ENCODE results near the gene SMG6.

Gene SMG6

GRCh38 chr17:2102931-2103809, 200.4 kb downstream of the SMG6 start:
- WGBS: 97% methylated on average over 9 of the region's 9 CpGs
- DNase-seq: peak; percentile 47
- H3K27ac ChIP-seq (ENCODE audit: low read length, poor library complexity, severe bottlenecking): no peak overlapping the region
- no peak overlapping the region for H2BK12ac ChIP-seq (ENCODE audit: low read length in 2 of 2)
- H3K4ac ChIP-seq (ENCODE audit: low read depth in 1 of 2, low read length in 2 of 2): no peak overlapping the region
- H3K27me3 ChIP-seq (ENCODE audit: control insufficient read depth in 1 of 2, insufficient read depth in 1 of 2, low read length in 2 of 2): no peaks in the 10 kb centered on the region
- no peak overlapping the region for H3K4me2 ChIP-seq (ENCODE audit: low read length, poor library complexity, severe bottlenecking)
- H3K9me3 ChIP-seq (ENCODE audit: control insufficient read depth, low read length): no peaks in the 10 kb centered on the region
- no peak overlapping the region for H3K14ac ChIP-seq (ENCODE audit: low read length in 2 of 2)
- H2BK15ac ChIP-seq (ENCODE audit: low read depth, poor library complexity, severe bottlenecking): no peak overlapping the region
- H3K18ac ChIP-seq (ENCODE audit: low read depth in 1 of 2, low read length in 2 of 2): no peak overlapping the region
- no peak overlapping the region for H4K8ac ChIP-seq (ENCODE audit: low read length)
- H2AFZ ChIP-seq (ENCODE audit: low read depth, low read length): no peak overlapping the region
- peaks cover 3 to 10% of the 10 kb centered on the region in 2 experiments for H3K36me3 ChIP-seq (ENCODE audit: control insufficient read depth in 1 of 2, insufficient read depth in 2 of 2, low read depth in 1 of 2, low read length in 2 of 2)
- H3K4me1 ChIP-seq (ENCODE audit: control insufficient read depth, insufficient read depth, low read depth, low read length): peaks cover 2% of the 10 kb centered on the region
- peaks cover 34% of the 10 kb centered on the region for H3K79me1 ChIP-seq (replicated peaks; ENCODE audit: low read length, poor library complexity, severe bottlenecking)
- H4K91ac ChIP-seq (ENCODE audit: low read length): no peak overlapping the region
- no peak overlapping the region for H3K23ac ChIP-seq (ENCODE audit: low read length in 2 of 2)
- H2BK5ac ChIP-seq (ENCODE audit: low read depth, low read length, poor library complexity, severe bottlenecking): no peak overlapping the region
- H2BK120ac ChIP-seq (ENCODE audit: low read depth, low read length): no peak overlapping the region
- H3K9ac ChIP-seq (ENCODE audit: low read length): no peak overlapping the region
- H3K4me3 ChIP-seq (ENCODE audit: insufficient read depth in 1 of 2, low read depth in 1 of 2, low read length in 2 of 2): no peak overlapping the region
- H2AK5ac ChIP-seq (ENCODE audit: low read length, severe bottlenecking): no peak overlapping the region

DNA sequence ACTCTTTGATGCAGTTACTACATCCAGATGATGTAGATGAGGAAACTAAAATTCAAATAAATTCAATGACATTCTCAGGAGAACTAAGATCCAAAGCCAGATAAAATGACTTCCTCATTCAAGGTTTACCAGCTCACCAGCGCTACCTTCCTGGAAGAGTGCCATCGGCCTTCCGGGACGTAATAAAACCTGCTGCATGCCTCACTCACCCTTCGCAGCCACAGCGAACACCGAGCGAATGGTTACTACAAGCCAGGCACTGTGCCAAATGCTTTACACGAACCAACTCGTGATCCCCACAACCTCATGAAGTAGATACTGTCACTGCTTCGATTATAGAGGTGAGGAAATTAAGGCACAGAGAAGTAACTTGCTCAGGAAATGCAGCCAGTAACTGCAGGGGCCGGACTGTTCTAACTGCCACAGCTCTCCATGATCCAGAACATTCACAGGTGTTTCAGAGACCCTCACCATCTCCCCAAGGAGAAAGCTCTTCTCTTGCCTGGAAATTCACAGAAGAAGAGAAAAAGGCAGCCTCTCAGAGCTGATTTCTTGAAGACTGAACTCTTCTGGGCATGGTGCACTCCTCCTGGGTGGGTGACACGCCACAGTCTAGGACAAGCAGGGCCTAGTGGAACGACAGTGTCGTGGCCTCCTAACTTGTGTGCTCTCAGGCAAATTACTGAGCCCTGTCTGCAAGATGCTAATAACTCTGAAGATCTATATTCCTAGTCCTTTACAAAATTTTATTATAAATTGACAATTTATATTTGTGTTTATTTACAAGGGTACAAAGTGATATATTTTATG, 201.9 kb downstream of the SMG6 start:
- Histone ChIP-seq H3K27ac (ENCODE audit: low read length, poor library complexity, severe bottlenecking) (no peak overlapping the region), H3K9ac (ENCODE audit: low read length) (no peak overlapping the region), H3K9me3 (ENCODE audit: control insufficient read depth, low read length) (no peaks in the 10 kb centered on the region), H3K36me3 (ENCODE audit: control insufficient read depth in 1 of 2, insufficient read depth in 2 of 2, low read depth in 1 of 2, low read length in 2 of 2) (peaks cover 3 to 7% of the 10 kb centered on the region in 2 experiments), H2BK15ac (ENCODE audit: low read depth, poor library complexity, severe bottlenecking) (no peak overlapping the region), H3K4me3 (ENCODE audit: insufficient read depth in 1 of 2, low read depth in 1 of 2, low read length in 2 of 2) (no peak overlapping the region), H2BK5ac (ENCODE audit: low read depth, low read length, poor library complexity, severe bottlenecking) (no peak overlapping the region), H3K4me2 (ENCODE audit: low read length, poor library complexity, severe bottlenecking) (no peak overlapping the region), H2AK5ac (ENCODE audit: low read length, severe bottlenecking) (no peak overlapping the region), H3K27me3 (ENCODE audit: control insufficient read depth in 1 of 2, insufficient read depth in 1 of 2, low read length in 2 of 2) (no peaks in the 10 kb centered on the region), H3K18ac (ENCODE audit: low read depth in 1 of 2, low read length in 2 of 2) (no peak overlapping the region), H2BK12ac (ENCODE audit: low read length in 2 of 2) (no peak overlapping the region), H3K4ac (ENCODE audit: low read depth in 1 of 2, low read length in 2 of 2) (no peak overlapping the region), H4K8ac (ENCODE audit: low read length) (no peak overlapping the region), H3K79me1 (replicated peaks; ENCODE audit: low read length, poor library complexity, severe bottlenecking) (peaks cover 31% of the 10 kb centered on the region), H3K23ac (ENCODE audit: low read length in 2 of 2) (no peak overlapping the region), H2BK120ac (ENCODE audit: low read depth, low read length) (no peak overlapping the region), H2AFZ (ENCODE audit: low read depth, low read length) (no peak overlapping the region), H3K14ac (ENCODE audit: low read length in 2 of 2) (no peak overlapping the region), H3K4me1 (ENCODE audit: control insufficient read depth, insufficient read depth, low read depth, low read length) (no peaks in the 10 kb centered on the region), H4K91ac (ENCODE audit: low read length) (no peak overlapping the region)
- no peak for DNase-seq
- 96% methylated on average over 15 of the region's 15 CpGs for WGBS

- H3K14ac ChIP-seq (ENCODE audit: low read length in 2 of 2): peak overlapping the region in 1 of 2 experiments; percentile 75
- DNase-seq: no peak
- H3K4me2 ChIP-seq (ENCODE audit: low read length, poor library complexity, severe bottlenecking): no peak overlapping the region
- no peak overlapping the region for H2AFZ ChIP-seq (ENCODE audit: low read depth, low read length)
- H2AK5ac ChIP-seq (ENCODE audit: low read length, severe bottlenecking): peak overlapping the region; percentile 6
- no peak overlapping the region for H2BK120ac ChIP-seq (ENCODE audit: low read depth, low read length)
- H3K23ac ChIP-seq (ENCODE audit: low read length in 2 of 2): no peak overlapping the region
- H2BK5ac ChIP-seq (ENCODE audit: low read depth, low read length, poor library complexity, severe bottlenecking): no peak overlapping the region
- peak overlapping the region; percentile 28 for H3K9ac ChIP-seq (ENCODE audit: low read length)
- WGBS: 88% methylated on average over 10 of the region's 10 CpGs
- no peaks in the 10 kb centered on the region for H3K9me3 ChIP-seq (ENCODE audit: control insufficient read depth, low read length)
- peak overlapping the region; percentile 68 to 94 for H3K18ac ChIP-seq (ENCODE audit: low read depth in 1 of 2, low read length in 2 of 2)
- H4K91ac ChIP-seq (ENCODE audit: low read length): peak overlapping the region; percentile 34
- peaks cover 36% of the 10 kb centered on the region for H3K79me1 ChIP-seq (replicated peaks; ENCODE audit: low read length, poor library complexity, severe bottlenecking)
- H3K27ac ChIP-seq (ENCODE audit: low read length, poor library complexity, severe bottlenecking): no peak overlapping the region
- peak overlapping the region; percentile 56 to 68 for H2BK12ac ChIP-seq (ENCODE audit: low read length in 2 of 2)
- no peak overlapping the region for H2BK15ac ChIP-seq (ENCODE audit: low read depth, poor library complexity, severe bottlenecking)
- peaks cover 14 to 16% of the 10 kb centered on the region in 2 experiments for H3K36me3 ChIP-seq (ENCODE audit: control insufficient read depth in 1 of 2, insufficient read depth in 2 of 2, low read depth in 1 of 2, low read length in 2 of 2)
- H3K4ac ChIP-seq (ENCODE audit: low read depth in 1 of 2, low read length in 2 of 2): peak overlapping the region; percentile 56 to 64
- H3K4me1 ChIP-seq (ENCODE audit: control insufficient read depth, insufficient read depth, low read depth, low read length): peaks cover 9% of the 10 kb centered on the region
- no peak overlapping the region for H3K4me3 ChIP-seq (ENCODE audit: insufficient read depth in 1 of 2, low read depth in 1 of 2, low read length in 2 of 2)
- no peaks in the 10 kb centered on the region for H3K27me3 ChIP-seq (ENCODE audit: control insufficient read depth in 1 of 2, insufficient read depth in 1 of 2, low read length in 2 of 2)
- H4K8ac ChIP-seq (ENCODE audit: low read length): peak overlapping the region; percentile 17
Observed at GRCh38 chr17:2095536-2095910, 208.1 kb downstream of the SMG6 start.
